Stimulated activated CD8-positive, alpha-beta memory T cell treated with anti-CD3 and anti-CD28 coated beads, Interleukin-4, amount 100 ng/mL, for 1 hour (primary cell): Measurements from ENCODE around the gene MRPS25.
A peak's percentile ranks its signal among the peaks of the same experiment; 100 is the strongest.

ENCODE experiments used
- DNase-seq, 2 donors: peaks; one replicate each; pipeline ENCODE4 v3.0.0-alpha.2; 2020; ENCODE audit warnings: low read depth in 2 of 2, low spot score in 1 of 2

The MRPS25 gene

DNA sequence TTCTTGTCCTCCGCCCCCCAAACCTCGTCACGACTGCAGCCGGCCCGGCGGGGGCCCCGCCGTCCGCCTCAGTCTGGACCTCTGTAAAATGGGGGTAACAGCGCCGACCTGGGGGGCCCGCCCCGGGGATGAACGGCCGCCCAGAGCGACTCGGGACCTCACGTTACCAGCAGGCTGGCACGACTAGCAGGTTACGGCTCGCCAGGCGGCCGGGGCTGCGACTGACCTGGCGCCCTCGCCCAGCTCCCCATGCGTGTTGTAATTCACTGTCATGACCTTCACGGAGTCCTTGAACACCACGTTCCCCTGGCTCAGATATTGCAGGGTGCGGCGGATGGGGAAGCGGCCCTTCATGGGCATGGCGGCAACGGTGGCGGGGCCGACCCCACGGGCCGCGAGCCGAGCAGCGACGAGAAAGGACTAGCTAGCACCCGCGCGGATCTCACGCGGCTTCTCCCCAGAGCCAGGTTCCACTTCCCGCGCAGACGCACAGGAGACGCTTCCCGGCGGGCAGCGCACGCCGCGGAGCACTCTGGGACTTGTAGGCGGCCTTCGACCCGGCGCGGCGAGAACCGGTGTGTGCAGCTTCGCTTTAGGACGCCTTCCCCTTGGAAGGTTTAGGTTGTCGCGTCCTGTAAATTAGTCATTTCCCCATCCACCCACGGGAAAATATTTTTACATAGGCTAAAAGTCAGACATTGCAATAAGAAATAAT is at the start of gene MRPS25:
Gene MRPS25 (minus strand): TSS at position 481 of the 715 bp plus-strand sequence. CDS start 121 bp downstream, at position 360.
- peak; percentile 78 to 85 for DNase-seq

DNA sequence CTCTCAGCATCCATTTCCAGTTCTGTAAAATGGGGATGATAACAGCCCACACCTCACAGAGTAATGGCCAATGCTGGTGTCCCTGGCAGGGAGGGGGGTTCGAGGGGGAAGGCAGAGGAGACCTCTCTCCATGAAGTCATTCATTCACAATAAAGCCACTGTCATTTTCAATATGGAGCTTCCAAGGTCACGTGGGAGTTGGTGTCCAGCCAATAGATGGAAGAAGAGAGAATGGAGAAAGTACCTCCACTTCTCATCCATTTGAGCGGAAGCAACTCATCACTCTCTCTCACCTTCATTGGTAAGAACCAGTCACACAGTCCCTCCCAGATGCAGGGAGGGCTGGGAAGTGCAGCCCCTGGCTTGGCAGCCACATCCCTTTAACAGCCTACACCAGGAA is 48.8 kb upstream of the MRPS25 start:
- no peak for DNase-seq

DNA sequence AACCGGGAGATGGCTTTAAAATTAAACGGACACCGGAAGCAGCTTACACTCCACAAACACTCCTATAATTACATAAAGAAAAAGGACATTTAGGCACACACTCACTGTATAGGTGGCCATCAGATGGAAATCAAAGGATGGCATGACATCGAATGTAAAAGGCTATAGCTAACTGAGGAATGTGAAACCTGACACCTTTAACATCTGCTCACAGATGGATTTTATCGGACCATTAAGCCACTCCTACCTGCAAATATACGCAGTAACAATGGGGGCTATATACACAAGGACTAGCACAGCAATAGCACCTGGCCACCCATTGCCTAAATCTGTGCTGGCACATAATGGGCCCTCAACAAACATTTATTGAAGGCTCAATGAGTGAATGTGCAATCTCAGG is 48.4 kb upstream of the MRPS25 start:
- DNase-seq: no peak

DNA sequence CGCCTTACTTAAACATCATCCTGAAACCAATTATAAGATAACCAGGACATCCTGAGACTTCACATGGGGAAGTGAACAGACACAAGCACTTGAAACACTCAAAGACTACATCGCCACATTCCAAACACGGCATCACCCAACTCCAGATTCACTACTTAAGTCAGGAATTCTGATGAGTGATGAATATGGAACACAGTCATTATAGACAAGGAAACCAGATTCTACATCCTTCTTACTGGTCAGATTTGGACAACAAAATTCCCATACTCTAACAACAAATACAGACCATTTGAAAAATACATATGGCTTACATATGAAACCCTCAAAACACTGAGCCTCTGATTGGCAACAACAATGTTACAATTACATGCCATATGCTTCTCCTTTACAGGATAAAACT is 46.9 kb upstream of the MRPS25 start:
- no peak for DNase-seq

DNA sequence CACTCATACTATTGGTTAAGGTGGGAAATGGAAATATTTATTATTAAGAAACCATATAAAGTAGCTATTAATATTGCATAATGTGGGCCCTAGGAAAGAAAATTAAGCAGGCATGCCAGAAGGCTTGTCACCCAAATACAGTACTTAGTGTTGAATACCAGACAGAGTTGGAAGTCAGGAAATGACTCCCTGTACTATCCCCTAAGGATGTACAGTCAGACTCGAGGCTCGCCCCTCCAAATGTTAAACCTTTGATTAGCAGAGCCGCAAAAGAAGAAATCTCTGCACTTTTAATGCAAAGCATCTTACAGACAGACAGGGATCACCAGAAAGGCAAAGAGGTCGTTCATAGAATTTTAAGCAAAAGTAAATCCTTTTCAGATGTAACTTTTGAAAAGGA is 45.1 kb upstream of the MRPS25 start:
- no peak for DNase-seq

DNA sequence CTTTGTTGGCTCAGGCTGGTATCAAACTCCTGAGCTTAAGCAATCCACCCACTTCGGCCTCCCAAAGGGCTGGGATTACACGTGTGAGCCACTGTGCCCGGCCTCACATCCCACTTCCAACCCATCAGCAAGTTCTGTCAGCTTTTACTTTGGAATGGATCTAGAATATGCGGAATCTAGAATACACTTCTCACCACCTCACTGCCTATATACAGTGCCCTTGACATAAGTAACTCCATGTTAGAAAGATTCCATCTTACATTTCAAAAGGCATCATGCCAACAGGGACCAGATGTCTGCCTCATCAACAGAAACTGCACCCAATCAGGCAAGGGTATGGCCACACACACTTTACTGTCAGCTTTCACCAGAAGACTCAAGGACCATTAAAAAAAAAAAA is 43.8 kb upstream of the MRPS25 start:
- no peak for DNase-seq

DNA sequence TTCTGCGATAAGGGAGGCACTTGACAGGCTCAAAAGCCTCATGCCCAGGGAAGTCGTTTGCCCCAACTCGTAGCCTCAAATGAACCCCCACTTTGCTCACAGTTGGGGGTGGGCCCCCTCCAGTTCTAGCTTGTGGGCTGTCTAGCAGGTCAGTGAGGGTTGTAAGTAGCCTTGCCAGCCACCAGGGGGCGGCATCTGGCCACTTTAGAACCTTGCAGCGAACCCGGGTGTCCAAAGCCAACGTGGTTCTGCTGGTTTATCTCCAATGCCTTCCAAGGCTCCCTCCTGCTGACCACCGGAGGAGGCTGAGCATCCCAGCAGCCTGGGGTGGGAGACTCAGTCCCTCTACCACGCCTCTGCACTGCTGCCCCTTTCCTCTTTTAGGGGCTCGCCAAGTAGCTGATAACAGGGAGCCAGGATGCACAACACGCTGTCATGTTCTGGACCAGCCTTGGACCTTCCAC is 43.0 kb upstream of the MRPS25 start:
- DNase-seq: peak; percentile 45 to 52

DNA sequence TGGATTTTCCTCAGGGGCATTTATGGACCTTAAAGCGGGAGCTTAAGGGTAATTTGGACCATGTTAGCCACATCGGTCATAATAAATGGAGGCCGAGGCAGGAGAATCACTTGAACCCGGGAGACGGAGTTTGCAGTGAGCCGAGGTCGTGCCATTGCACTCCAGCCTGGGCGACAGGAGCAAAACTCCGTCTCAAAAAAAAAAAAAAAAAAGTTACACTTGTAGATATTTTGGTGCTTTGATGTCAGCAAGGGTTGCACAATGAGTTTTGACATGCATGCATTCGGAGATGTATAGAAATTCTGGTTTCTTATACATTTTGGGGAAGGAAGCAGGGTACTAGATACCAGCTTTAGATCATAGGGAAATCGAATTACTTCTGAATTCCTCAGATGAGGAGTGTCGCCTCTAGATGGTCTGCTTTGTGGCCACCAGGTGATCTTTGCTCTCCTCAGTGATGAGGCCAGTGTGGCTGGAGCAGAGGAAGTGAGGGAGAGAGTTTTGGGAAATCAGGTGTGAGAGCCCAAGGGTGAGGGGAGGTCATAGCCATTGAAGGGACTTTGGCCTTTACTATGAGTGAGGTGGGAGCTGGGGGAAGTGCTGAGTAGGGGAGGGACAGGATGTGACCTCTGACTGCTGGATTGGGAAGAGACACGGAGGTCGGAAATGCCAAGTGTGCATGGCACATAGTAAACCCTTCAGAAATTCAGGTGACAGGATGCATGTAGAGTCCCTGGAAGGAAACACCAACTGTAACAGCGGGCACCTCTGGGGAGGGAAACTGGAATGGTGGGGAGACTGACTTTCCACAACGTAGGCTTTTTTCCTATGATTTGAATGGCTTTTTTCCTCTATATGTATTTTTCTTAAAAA is 42.2 kb upstream of the MRPS25 start:
- DNase-seq: no peak

DNA sequence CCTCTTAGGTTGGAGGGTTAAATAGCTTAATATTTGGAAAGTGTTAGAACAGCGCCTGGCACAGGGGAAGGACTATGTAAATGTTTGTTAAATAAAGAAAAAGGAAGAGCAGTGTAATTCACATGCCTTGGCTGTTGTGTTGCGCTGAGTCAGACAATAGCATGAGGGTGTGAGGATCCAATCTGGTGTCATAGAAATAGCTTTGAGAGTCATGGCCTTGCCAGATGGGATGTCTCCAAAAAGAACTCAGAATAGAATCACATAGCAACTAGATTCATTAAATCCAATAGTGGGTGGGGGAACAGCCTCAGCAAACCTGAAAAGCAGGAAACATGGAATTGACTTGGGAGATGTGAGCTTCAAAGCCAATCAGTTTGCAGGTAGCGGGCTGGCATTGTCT is 37.7 kb upstream of the MRPS25 start:
- no peak for DNase-seq

DNA sequence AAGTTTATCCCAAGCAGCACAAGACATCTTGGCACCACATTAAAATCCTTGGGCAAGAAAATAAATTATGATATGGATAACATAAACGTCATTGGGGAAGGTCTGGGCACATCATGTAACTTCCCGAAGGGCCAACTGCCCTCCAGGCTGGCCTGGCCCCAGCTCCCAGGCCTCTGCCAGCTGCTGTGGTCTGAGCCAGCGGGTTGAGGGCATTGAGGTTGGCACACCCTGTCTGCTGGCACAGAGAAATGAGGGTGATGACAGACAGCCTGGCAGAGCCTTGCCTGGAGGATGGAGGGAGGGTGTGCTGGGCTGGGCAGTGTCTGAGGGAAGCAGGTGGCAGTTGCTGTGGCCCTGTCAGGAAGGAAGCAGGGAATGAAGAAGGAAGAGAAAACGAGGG is 37.1 kb upstream of the MRPS25 start:
- no peak for DNase-seq

DNA sequence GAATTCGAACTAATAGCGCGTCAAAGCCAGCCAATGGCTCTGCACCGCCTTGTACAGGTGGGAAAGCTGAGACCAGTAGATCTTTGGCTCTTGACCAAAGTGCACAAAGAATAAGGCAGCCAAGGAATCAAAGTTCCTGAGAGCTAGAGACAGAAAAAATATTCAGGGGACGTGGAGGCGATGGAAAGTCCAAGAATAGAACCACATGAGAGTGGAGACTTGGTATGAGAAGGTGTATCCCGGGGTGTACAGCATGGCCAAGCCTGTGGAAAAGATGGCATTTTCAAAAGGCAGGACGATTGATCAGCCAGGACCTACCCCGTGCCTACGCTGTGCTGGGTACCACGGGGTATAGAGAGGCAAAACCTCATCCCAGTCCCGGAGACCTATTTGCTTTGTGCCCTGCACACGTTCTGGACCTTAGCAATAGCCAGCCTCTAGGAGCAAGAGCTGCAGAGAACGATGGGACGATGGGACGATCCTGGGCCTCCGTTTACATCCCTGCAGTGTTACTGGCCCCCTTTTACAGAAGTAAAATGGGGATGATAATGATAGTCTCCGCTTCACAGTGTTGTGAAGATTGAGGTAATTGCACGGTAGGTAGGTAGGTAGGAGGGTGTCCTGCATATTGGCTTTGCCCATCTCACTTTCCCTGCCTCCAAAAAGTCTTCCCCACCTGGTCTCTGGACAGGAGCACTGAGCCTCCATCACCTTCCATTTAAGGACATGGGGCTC is 34.4 kb upstream of the MRPS25 start:
- peak in 1 of 2 donors; percentile 9 for DNase-seq

DNA sequence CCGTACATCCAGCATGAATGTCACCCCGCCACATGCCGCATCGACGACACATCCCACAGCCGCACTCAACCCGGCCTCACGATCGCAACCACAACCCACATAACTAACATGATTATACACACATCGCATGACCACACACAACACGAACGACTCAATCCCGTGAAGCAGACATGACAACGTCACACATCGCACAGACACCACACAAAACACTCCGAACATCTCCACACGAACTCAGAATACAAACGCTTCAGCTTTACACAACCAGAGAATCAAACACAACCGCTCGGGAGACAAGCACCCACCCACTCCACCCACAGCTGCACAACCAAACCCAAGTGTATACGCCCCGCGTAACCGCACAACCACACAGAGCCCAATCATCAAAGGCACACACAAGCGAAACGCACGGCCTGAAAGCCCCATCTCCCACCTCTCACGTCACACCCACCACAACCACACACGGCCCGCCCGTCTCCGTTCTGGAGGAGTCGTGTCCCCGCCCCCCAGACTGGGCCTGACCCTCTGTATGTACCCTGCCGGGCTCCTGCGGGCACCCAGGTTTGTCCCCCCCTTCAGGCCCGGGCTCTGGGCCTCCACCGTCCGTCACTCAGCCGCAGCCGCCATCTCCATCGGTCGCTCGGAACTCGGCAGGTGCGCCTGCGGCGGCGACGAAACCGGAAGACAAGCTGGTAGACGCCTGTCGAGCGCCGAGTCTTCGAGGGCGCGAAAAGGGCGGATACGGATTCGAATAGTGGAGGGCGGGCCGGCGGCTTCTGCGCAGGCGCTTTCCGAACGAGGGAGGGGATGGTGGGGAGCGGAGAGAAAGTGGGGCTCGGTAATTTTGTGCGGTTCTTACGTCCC is 33.6 kb upstream of the MRPS25 start, which contains the start of gene RBSN:
Gene RBSN (minus strand): TSS at position 646 of the 861 bp plus-strand sequence. CDS start 3,028 bp downstream, outside the sequence.
- peak; percentile 80 to 90 for DNase-seq

DNA sequence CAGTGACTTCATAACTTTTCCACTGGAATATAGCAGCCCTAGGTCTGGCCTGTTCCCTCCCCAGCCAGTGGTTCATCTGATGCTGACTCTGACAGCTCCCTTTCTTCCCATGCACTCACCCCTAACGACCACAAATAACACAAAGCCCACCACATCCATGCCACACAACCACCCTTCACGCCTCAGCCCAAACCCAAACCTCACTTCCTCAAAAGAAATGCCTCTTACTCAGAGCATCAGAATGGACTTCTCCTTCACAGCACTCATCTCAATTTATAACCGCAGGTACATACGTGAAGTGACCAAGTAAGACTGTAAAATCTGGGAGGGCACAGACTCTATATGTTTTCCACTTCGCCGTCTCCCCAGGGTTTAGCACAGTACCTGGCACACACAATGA is 32.8 kb upstream of the MRPS25 start:
- no peak for DNase-seq

DNA sequence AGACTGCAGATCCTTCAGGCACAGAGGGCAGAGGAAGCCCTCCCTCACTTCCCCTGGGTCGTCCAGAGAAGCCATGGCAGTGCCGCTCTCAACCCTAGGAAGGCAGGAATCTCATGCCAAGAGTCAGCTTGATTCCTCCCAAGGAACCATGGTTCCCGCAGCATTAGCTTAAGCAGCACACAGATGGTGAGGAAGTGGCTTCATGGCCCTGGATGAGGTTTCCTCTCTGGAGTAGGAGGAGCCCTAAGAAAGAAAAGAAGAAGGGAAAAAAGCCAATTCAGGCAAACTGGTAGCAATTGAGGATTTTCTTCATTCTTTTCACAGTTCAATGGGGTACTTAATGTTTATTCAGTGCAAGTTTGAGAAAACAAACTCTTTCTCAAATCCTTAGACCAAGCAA is 30.9 kb upstream of the MRPS25 start:
- no peak for DNase-seq

DNA sequence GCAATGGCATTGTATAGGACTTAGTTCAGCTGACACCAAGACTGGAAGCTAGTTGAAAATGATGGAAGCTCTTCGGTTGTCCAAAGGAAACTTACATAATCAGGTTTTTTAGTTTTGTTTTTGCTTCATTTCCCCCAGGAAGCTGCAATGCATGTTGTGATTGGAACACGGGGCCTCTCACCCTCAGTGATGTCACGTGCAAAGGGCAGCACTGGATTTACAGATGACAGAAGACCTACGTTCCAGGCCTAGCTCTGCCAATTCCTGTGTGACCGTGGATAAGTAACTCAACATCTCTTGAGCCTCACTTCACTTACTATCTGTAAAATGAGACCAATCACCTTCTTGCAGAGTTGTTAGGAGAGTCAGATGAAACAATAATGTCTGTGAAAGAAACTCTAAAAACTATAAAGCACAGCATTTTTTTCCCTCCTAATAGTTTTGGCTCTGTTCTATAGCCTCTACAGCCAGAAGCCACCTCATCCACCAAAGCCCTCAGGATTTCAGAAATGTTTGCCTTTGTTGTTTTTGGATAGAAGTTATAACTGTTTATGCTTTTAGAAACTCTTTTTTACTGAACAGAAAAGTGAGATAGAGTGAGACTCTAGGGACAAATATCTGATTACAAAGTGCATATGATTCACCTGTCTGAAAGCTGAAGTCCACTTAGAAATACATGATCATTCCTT is 29.2 kb upstream of the MRPS25 start:
- DNase-seq: no peak

DNA sequence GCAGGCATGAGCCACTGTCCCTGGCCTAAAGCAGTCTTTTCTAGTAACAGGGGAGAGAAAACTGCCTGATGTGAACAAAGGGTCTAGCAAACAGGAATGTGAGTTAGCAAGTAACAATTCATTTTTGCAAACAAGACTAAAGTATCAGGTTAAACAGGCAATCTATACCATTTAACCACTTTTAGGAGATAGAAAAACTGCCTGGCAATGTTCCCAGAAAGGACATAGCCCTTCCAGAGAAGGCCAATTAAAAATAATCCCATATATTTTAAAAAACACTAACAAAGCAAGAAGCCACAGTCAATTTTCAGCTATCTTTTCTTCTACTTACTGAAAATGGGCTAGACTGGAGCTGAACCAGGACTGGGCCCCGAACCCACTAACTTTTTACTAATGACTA is 27.6 kb upstream of the MRPS25 start:
- no peak for DNase-seq

DNA sequence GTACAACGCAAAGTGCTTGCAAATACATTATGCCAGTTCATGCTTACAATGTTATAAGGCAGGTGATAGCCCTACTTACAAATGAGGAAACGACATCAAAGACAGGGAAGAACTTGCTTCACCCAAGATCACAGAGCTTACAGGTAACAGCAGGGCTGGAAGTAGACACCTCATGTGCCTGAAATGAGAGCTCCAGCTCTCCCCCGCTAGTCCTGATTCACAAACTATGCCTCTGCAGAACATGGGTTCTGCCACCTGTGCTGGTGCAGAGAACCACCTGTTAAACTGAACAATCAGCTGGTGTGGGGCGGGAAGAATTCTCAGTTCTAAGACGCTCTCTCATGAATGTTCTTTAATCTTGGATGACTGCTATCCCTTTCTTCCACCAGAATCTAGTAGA is 26.5 kb upstream of the MRPS25 start:
- no peak for DNase-seq

DNA sequence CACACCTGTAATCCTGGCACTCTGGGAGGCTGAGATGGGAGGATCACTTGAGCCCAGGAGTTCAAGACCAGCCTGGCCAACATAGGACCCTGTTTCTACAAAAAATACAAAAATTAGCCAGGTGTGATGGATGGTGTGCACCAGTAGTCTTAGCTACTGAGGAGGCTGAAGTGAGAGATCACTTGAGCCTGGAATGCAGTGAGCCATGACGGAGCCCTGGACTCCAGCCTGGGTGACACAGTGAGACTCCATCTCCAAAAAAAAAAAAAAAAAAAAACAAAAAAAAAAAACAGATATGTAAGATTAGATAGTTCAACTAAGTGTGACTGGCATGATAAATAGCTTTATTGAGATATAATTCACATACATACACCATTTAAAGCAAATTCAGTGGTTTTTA is 24.1 kb upstream of the MRPS25 start:
- no peak for DNase-seq

DNA sequence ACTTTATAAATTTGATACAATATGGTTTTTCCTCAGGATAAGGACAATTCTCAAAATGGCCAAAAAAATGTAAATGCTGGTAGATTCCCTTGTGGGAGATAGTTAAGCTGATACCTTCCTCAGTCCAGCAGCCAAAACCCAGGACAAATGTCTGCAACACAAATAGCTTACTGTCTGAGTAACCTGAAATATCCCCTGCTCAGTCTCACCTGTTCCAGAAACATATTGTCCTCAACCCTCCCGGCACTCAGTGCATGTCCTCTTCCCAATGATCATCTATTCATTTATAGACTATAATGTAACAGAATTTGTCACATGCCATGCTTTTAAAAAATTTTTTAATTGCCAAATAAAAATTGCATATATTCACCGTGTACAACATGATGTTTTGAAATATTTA is 21.6 kb upstream of the MRPS25 start:
- no peak for DNase-seq

DNA sequence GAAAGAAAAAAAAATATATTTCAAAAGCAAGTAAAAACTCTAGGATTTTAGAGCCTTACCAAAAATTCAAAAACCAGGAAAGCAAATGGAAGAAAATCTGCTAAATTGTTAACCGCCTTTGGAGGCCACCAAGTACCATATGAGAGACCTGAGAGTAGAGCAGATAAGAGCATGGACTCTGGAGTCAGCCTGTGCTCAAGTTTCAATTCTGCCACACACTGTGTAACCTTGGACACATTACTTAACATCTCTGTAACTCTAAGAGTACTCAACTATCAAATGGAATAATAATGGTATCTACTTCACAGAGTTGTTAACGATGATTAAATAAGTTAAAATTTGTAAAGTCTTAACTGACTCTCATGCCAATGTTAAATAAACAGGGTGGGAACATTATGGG is 21.1 kb upstream of the MRPS25 start:
- no peak for DNase-seq
